Measurements from ENCODE around the gene MPRIP.

- TF ChIP-seq, protein P1, sequence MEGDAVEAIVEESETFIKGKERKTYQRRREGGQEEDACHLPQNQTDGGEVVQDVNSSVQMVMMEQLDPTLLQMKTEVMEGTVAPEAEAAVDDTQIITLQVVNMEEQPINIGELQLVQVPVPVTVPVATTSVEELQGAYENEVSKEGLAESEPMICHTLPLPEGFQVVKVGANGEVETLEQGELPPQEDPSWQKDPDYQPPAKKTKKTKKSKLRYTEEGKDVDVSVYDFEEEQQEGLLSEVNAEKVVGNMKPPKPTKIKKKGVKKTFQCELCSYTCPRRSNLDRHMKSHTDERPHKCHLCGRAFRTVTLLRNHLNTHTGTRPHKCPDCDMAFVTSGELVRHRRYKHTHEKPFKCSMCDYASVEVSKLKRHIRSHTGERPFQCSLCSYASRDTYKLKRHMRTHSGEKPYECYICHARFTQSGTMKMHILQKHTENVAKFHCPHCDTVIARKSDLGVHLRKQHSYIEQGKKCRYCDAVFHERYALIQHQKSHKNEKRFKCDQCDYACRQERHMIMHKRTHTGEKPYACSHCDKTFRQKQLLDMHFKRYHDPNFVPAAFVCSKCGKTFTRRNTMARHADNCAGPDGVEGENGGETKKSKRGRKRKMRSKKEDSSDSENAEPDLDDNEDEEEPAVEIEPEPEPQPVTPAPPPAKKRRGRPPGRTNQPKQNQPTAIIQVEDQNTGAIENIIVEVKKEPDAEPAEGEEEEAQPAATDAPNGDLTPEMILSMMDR (IDR thresholded peaks at IDR 0.05) = no peak
- TF ChIP-seq POLR2AphosphoS5 (IDR thresholded peaks at IDR 0.05) = no peak
These were observed 28.7 kb downstream of the MPRIP start for GRCh38 chr17:17070931-17071330.
